Parathyroid adenoma (tissue), 2 donors: ENCODE results near the gene VPS9D1.
A peak's percentile ranks its signal among the peaks of the same experiment; 100 is the strongest.

Experiments used
- H2AFZ ChIP-seq: fragments of 300-600 bp; sonication (generic); one replicate; pipeline ENCODE4 v1.7.0; 2017; ENCODE audit warnings: antibody characterized with exemption, mild to moderate bottlenecking
- H3K27ac ChIP-seq: fragments of 300-600 bp; sonication (generic); one replicate; pipeline ENCODE4 v1.7.0; 2017
- H3K27me3 ChIP-seq: fragments of 300-600 bp; sonication (generic); one replicate; pipeline ENCODE4 v1.7.0; 2017; ENCODE audit warnings: low read length; ENCODE audit not compliant: control insufficient read depth, insufficient read depth
- H3K36me3 ChIP-seq: fragments of 300-600 bp; sonication (generic); one replicate; pipeline ENCODE4 v1.7.0; 2017; ENCODE audit warnings: low read length; ENCODE audit not compliant: control insufficient read depth, insufficient read depth
- H3K4me1 ChIP-seq: fragments of 300-600 bp; sonication (generic); one replicate; pipeline ENCODE4 v1.7.0; 2017; ENCODE audit warnings: control low read depth
- H3K4me2 ChIP-seq: fragments of 300-600 bp; sonication (generic); one replicate; pipeline ENCODE4 v1.7.0; 2017; ENCODE audit warnings: low read length
- H3K4me3 ChIP-seq: fragments of 300-600 bp; sonication (generic); one replicate; pipeline ENCODE4 v1.7.0; 2017; ENCODE audit warnings: low read depth, low read length
- H3K79me2 ChIP-seq: fragments of 300-600 bp; sonication (generic); one replicate; pipeline ENCODE4 v1.7.0; 2017; ENCODE audit warnings: control low read depth
- H3K9ac ChIP-seq: fragments of 300-600 bp; sonication (generic); one replicate; pipeline ENCODE4 v1.7.0; 2017; ENCODE audit warnings: mild to moderate bottlenecking
- H3K9me3 ChIP-seq: fragments of 300-600 bp; sonication (generic); one replicate; pipeline ENCODE4 v1.7.0; 2017; ENCODE audit warnings: low read length; ENCODE audit not compliant: control insufficient read depth
- TF ChIP-seq, protein P1 (sequence below): fragments of 300-600 bp; sonication (generic); IDR thresholded peaks from one replicate; pipeline ENCODE4 v1.7.0; 2017; ENCODE audit warnings: antibody characterized with exemption, mild to moderate bottlenecking
- donor health status: primary hyperparathyroidism.

Gene VPS9D1

DNA sequence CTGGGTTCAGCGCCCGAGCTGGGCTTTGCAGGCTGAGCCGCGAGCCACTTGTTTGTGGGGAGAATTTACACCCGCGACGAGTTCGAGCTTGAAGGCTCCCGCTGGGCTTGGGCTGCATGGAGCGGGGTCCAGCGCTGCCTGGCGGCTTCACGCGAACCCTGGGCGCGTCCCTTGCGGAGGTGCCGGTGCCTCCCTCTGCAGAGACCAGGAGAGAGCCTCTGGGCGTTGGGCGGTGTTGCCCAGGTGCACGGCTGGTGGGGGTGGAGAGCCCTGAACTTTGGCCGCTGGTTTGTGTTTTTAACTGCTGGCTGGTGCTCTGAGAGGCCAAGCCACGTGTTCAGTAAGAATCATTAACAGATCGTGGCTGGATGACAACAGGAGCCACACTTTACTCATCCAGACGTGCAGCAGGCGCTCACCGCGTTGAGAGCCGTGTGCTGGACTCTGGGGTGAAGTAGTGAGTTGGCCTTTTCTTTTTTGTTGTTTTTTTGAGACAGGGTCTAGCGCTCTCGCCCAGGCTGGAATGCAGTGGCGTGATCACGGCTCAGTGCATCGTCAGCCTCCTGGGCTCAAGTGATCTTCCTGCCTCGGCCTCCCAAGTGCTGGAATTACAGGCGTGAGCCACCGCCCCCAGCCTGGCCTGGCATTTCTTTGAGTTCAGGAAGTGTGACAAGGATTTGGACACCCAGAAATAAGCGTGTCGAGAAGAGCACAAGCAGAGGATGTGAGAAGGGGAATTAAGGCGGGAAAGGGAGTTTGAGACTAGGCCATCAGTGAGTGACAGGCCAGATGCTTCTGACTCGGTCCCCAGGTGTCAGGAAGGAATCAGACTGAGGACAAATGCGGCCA is 33.4 kb downstream of the VPS9D1 start:
- Histone ChIP-seq H3K4me3 (peak overlapping the region; percentile 67), H3K4me1 (peaks cover 5% of the 10 kb centered on the region), H2AFZ (peak overlapping the region; percentile 88), H3K36me3 (no peaks in the 10 kb centered on the region), H3K27ac (peak overlapping the region; percentile 66), H3K9me3 (no peaks in the 10 kb centered on the region), H3K9ac (no peak overlapping the region), H3K4me2 (peak overlapping the region; percentile 90), H3K27me3 (no peaks in the 10 kb centered on the region), H3K79me2 (peaks cover 20% of the 10 kb centered on the region)
- TF ChIP-seq, protein P1, sequence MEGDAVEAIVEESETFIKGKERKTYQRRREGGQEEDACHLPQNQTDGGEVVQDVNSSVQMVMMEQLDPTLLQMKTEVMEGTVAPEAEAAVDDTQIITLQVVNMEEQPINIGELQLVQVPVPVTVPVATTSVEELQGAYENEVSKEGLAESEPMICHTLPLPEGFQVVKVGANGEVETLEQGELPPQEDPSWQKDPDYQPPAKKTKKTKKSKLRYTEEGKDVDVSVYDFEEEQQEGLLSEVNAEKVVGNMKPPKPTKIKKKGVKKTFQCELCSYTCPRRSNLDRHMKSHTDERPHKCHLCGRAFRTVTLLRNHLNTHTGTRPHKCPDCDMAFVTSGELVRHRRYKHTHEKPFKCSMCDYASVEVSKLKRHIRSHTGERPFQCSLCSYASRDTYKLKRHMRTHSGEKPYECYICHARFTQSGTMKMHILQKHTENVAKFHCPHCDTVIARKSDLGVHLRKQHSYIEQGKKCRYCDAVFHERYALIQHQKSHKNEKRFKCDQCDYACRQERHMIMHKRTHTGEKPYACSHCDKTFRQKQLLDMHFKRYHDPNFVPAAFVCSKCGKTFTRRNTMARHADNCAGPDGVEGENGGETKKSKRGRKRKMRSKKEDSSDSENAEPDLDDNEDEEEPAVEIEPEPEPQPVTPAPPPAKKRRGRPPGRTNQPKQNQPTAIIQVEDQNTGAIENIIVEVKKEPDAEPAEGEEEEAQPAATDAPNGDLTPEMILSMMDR, result no peak

DNA sequence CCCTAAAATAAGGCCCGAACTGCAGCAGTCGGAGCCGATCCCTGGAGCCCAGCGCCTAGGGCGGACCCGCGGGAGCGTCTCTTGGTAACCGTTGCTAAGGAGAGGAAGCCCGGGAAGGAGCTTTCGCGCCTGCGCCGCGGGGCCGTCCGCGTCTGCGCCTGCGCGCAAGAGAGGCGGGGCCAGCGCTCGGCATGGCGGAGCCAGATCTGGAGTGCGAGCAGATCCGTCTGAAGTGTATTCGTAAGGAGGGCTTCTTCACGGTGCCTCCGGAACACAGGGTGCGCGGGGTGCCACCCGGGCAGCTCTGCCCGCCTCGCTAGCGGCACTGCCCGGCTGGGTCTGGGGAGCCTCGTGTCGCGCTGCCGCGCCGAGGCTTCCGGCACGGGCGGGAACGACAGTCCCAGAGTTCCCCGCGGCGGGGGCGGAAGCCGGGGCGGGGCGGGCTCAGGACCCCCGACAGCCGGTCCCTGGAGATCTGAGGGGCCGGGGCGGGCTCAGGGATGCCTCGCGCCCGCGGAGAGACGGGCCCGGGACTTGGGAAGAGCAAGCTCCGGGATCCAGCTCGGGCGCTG is 34.1 kb downstream of the VPS9D1 start, which contains the start of gene CDK10:
CDK10 (plus strand) TSS at position 170 of the 572 bp plus-strand sequence; CDS start at position 192, 22 bp downstream.
- Histone ChIP-seq H3K4me3 (peak within 1 kb of the TSS; percentile 67), H3K27me3 (no peaks in the 10 kb centered on the region), H2AFZ (peak within 1 kb of the TSS; percentile 88)

DNA sequence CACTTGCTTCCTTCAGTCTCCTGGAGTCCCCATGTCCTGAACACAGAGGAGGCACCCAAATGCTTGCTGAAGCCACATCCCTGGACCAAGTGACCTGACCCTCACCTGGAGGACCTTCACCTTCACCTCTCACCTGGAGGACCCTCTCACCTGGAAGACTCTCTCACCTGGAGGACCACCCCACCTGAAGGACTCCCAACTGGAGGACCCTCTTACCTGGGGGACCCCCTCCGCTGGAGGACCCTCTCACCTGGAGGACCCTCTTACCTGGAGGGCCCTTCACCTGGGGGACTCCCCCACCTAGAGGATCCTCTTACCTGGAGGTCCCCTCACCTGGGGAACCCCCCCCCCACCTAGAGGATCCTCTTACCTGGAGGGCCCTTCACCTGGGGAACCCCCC is 34.8 kb downstream of the VPS9D1 start:
- H3K27me3 ChIP-seq, result no peaks in the 10 kb centered on the region
- peak overlapping the region; percentile 88 for H2AFZ ChIP-seq
- H3K4me1 ChIP-seq, result peaks cover 5% of the 10 kb centered on the region
- peak overlapping the region; percentile 90 for H3K4me2 ChIP-seq
- peaks cover 20% of the 10 kb centered on the region for H3K79me2 ChIP-seq
- no peaks in the 10 kb centered on the region for H3K36me3 ChIP-seq
- no peak overlapping the region for H3K9ac ChIP-seq
- H3K4me3 ChIP-seq, result peak overlapping the region; percentile 67
- no peaks in the 10 kb centered on the region for H3K9me3 ChIP-seq
- TF ChIP-seq, protein P1, result no peak
- H3K27ac ChIP-seq, result no peak overlapping the region

More for the DNA sequence above, 34.1 kb downstream of the VPS9D1 start, which contains the start of gene CDK10:
- peaks cover 5% of the 10 kb centered on the region for H3K4me1 ChIP-seq
- no peaks in the 10 kb centered on the region for H3K36me3 ChIP-seq
- H3K27ac ChIP-seq, result peak within 1 kb of the TSS; percentile 66
- peaks cover 20% of the 10 kb centered on the region for H3K79me2 ChIP-seq
- H3K9me3 ChIP-seq, result no peaks in the 10 kb centered on the region
- TF ChIP-seq, protein P1, result no peak
- peak within 1 kb of the TSS; percentile 90 for H3K4me2 ChIP-seq
- H3K9ac ChIP-seq, result no peak within 1 kb of the TSS

DNA sequence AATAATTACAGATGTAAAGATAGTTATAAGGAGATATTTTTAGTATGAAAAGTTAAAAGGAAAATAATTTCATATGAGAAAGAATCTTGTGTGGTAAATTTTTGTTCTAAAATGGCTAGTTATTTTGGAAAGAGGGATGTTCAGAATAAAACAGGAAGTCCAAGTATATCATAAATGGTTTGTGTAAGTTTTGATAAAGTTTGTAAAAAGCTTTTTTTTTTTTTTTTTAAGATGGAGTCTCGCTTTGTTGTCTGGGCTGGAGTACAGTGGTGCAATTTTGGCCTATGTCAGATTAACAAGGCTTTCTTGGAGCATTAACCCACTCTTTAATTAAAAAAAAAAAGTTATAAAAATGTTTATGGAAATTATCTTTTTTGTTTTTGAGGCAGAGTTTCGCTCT is 42.4 kb downstream of the VPS9D1 start:
- Histone ChIP-seq H3K27ac (no peak overlapping the region), H3K4me1 (no peaks in the 10 kb centered on the region), H3K79me2 (no peaks in the 10 kb centered on the region), H3K4me2 (no peak overlapping the region), H3K36me3 (no peaks in the 10 kb centered on the region), H3K9ac (no peak overlapping the region), H3K4me3 (no peak overlapping the region), H3K9me3 (no peaks in the 10 kb centered on the region), H3K27me3 (no peaks in the 10 kb centered on the region), H2AFZ (no peak overlapping the region)
- TF ChIP-seq, protein P1, result no peak
